Measurements from ENCODE around the gene KRT80.

KRT80 gene

DNA sequence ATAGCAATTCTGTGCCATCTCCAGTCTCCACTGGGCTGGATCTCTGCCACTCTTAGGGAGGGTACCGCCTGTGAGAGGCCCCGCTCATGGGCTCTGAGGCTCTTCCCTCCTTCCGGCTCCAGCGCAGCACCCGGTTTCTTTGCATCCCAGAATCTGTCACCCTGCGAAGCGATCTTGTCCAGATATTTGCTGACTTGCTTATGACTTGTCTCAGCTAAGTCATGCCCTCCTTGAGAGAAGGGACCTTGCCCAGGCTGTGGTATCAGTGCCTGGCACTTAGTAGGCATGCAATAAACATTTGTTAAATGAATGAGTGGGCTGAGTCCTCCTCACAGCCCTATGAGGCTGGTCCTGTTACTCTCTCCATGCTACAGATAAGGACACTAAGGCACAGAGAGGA, 13.4 kb downstream of the KRT80 start:
- DNase-seq, result no peak

DNA sequence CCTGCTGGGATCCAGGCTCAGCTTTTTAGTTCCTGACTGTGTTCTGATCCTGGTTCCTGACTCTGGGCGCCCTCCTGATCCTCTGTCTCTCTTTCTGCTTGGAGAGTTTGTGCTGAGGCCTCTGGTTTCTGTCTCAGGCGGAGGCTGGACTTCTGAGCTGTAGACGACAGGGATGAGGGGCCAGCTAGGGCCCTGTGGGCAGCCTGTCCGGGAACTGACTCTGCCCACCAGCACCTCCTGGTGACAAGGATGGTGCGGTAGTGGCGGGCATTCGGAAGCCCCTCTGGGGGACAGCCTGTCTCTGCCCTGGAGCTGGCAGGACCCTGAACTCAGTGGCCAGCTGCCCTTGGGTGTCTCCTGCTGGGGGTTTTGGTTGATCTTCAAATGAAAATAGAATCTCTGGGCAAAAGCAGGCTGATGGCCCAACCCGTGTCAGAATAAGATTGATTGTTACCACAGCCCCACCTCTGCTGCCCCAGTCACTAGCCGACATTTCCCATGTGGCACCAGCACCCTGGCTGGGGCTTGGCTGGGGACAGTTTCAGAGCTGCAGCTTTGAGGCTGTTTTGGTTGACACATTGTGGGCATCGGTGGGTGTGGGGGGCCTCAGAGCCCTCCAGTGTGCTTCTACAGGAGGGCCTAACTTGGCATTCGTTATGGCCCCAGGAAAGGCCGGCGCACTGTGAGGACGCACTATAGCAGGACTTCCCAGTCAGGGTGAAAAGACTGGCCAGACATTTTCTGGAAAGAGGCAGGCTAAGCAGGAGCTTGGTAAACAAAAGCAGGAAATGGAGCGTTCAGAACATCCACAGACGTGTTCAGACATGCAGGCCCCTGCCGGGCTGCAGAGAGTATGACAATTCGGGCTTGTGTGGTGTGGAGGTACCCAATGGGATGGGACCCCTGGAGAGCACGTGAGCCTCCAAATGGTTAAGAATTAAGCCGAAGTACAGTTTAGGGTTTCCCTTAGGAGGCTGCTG, 16.2 kb downstream of the KRT80 start:
- no peak for DNase-seq

DNA sequence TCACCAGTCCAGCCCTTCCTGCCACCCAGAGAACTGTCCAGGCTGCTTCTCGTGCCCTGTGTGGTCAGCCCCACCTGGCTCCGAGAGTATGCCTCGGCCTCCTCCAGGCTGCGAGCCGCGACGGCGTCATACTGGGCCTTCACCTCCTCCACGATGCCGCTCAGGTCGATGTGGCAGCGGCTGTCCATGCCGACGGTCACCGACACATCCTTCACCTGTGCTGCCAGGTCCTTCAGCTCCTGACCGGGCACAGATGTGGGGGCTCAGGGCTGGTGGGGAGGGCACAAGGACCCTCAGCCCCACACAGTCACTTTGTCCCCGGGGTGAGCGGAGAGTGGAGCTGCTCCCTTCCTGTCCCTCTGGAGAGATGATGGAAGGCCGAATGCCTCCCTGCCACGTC, 18.3 kb downstream of the KRT80 start:
- no peak for DNase-seq

DNA sequence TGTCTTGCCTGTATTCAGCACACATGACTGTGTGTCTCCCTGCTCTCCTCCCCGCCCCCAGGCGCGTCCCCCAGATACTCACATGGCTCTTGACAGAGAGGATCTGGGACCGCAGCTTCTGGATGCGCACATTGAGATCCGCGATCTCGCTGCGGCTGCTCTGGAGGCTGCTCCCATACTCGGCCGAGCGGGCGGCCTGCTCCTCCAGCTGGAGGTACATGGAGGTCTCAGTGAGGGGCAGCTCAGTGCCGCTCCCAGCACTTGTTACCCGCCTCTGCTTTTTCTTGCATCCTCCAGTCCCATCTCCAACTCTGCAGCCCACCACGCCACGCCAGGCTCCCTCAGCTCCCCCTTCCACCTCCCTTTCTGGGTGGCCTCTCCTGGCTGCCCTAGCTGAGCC, 18.9 kb downstream of the KRT80 start:
- DNase-seq, result no peak

DNA sequence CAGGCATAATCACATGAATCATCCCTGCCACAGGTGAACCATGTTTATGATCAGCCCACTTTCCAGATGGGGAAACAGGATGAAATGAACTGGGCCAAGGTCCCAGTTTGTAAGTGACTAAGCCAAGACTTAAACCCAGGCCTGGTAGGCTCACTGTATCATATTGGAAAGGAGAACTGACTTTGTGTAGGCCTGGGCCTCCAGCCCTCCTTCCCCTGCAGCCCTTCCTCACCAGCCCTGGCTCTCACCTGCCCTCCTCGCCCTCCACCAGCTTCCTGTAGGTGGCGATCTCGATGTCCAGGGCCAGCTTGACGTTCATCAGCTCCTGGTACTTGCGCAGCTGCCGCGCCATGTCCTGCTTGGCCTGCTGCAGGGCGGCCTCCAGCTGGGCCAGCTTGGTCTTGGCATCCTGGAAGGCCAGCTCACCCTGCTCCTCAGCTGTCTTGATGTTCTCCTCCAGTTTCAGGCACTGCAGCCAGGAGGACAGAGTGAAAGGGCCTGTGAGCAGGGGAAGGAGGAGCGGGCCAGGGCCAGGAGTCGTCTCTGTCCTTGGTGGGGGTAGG, 19.8 kb downstream of the KRT80 start:
- peak; percentile 44 for DNase-seq

DNA sequence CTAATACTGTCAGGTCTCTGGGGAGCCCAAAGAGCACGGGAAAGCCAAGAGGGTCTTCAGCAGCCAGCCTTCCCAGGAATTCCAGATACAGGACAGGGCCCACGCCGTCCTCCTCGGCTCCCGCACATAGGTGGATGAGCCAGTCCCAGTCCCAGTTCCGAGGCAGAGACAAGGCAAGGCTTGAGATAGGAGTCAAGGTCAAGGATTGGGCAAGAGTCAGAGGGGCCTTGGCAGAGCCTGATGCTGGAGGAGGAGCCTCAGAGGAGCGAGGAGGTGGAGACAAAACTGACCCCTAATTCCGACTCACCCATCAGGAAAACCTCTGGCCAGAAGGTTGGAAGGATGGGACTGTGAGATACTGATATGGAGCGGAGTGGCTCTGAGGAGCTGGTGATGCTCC, 21.0 kb downstream of the KRT80 start:
- DNase-seq, result no peak

DNA sequence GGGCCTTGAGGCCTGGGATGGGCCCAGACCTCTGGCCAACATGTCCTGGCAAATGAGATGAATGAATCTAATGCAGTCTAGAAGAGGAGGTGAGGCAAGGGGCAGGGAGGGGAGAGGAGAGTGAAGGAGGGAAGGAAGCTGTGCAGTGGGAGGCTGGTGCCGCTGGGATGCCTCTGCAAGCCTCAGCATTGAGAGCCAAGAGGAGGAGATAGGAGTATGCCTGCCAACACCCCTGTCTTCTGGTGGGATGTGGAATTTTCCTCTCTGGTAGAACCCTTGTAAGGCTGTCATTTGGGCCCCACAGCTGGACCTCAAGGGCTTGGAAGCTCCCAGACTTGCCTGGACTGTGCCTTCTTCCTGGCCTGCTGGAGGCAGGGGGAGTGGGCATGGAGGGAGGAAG, 21.9 kb downstream of the KRT80 start:
- DNase-seq, result no peak

DNA sequence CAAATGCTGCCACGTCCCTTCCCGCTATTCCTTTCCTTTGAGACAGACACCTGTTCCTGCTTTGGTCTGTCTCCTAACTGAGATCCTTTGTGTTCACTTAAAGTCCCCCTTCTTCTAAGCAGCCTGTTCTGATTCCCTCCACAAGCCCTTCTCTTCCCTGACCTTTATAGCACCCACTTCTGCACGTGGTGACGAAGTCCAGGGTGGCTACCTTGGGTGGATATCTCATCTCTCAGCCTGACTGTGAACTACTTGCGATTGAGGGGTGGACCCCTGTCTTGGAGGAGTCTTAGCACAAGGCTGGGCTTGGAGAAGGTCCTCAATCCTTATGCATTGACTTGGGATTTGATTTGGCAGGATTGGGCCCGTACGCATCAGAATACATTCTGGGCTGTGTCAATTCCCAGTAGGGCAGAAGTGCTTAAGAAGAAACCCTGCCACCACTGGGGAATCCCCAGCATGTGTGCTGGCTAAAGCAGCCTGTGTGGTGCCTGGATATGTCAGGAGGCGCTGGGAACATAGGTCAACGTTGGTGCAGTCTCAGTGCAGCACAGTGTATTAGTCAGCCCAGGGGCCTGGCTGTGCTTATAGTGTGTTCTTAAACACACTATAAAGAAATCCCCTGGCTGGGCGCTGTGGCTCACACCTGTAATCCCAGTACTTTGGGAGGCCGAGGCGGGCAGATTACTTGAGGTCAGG, 23.6 kb downstream of the KRT80 start:
- DNase-seq, result no peak

DNA sequence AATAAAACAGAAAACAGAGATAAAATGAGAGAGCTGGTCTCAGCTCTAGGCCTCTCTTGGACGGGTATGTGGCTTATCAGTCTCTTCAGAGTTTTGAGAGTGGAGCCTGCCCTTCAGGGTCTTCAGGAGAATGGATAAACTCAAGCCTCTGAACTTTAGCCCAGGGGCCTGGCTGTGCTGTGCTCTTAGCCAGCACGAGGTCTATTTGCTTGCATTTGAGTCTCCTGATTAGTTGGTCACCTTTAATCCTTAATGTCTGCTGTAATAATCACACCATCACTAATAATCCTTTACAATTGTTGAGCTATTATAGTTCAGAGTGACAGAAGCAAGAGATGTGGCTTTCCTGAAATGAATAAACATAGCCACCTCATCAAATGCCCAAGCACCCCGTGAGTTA, 24.3 kb downstream of the KRT80 start:
- no peak for DNase-seq

DNA sequence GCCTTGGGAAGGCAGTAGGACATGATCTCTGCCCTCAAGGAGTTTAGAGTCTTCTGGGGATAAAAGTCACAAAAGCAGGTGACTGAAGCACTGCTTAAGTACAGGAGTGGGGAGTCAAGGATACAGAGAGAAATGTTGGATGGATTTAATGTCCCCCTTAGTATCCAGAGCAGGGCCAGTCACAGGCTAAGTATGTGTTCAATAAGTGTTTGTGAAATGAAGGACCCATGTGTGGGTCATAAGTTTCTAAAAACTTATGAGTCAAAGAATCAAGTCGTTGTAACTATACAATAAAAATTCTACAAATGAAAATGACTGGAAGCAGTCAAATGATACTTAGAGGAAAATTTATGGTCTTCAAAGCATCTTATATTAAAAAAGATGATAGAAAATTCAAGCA, 25.1 kb downstream of the KRT80 start:
- no peak for DNase-seq

DNA sequence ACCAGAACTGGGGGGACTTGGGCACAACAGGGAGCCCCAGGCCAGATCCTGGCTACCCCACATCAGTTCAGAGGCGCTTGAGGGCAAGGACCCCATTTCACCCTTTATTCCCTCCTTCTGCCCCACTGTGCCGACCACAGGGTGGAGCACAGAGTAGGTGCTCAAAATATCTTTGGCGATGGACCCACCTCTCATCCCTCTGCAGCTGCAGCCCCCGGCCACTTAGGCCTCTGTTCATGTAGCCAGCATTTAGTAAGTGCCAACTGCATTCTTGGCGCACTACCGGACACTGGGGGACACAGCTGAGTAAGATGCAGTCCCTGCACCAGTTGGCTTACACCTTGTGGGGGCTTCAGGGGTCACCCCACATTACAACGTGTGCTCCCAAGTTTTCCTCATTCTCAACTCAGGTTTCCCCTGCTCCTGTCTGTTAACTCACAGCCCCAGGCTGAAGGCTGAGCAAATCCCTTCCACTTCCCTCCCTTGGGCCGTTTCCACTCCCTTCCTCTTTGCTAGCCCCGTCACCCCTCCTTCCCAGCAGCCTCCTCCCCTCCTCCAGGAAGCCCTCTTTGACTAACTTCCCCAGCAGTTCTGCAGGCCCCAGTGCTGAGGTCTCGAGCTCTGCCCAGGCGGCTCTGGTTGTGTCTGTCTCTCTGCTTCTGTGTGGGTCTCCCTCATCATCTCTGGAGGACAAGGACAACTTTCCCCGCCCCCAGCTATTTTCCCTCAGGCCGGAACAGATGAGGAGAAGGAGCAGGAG, 26.5 kb downstream of the KRT80 start:
- no peak for DNase-seq

DNA sequence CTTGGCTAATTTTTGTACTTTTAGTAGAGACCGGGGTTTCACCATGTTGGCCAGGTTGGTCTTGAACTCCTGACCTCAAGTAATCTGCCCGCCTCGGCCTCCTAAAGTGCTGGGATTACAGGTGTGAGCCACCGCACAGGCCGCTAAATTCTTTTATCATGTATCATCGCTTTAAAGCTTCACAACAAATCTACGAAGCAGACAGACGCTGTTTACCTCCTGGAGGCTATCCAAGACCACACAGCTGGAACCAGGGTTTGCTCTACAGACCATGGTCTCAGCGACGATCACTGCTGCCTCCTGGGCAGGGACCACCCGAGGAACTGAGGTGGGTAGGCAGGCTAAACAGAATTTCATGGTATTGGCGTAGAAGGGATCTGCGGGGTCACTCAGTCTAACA, 27.2 kb downstream of the KRT80 start:
- no peak for DNase-seq

DNA sequence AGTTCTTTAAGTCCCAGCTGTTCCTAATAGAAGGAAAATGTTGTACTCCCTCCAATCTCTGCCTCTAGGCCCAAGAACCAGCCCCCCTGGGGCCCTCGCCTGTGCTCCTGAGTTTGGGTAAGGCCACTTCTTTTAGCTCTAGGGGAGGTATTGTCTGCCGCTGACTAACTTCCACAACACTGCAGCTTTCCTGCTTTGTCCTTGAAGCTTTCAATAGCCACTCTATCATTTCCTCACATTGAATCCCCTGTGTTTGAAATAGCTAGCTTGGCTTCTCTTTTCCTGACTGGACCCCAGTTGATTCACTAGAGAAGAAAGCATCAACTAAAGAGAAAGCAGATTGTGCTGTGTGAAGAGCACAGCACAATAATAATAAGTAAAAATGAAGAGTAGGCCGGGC, 28.8 kb downstream of the KRT80 start:
- DNase-seq, result no peak

DNA sequence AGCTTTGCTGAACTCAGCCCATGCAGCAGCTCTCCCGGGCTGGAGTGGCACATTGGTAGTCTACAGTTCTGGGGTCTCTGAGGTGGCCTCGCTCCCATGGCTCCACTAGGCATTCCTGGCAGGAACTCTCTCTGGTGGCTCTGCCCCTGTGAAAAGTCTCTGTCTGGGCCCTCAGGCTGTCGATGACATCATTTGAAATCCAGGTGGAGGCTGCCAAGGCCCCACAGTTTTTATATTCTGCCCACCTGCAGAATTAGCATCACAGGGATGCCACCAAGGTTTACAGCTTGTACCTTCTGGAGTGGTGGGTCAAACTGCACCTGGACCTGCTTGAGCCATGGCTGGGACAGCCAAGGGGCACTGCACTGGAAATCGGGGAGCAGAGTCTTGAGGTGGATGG, 31.6 kb downstream of the KRT80 start:
- no peak for DNase-seq

DNA sequence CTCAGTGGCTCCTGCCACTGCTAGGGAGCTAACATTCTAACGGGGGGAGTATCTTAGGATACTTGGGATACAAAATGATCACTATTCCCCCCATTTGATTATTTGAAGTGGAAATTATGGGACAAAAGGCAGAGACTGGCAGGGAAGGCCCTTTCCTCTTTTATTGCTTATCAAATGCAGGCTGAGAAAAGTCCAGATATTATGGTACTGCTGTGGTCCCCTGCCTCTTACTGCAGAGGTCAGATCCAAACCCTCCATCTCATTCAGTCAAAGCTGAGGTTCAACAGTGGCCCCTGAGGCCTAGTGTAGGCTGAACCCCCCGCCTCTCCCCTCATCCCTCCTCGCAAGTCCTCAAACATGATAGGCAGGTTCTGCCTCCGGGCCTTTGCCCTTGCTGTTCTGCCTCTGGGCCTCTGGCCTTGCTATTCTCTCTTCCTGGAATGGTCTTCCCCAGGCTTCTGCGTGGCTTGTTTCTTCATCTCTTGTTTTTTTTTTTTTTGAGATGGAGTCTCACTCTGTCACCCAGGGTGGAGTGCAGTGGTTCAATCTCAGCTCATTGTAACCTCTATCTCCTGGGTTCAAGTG, 34.2 kb downstream of the KRT80 start:
- DNase-seq, result no peak

DNA sequence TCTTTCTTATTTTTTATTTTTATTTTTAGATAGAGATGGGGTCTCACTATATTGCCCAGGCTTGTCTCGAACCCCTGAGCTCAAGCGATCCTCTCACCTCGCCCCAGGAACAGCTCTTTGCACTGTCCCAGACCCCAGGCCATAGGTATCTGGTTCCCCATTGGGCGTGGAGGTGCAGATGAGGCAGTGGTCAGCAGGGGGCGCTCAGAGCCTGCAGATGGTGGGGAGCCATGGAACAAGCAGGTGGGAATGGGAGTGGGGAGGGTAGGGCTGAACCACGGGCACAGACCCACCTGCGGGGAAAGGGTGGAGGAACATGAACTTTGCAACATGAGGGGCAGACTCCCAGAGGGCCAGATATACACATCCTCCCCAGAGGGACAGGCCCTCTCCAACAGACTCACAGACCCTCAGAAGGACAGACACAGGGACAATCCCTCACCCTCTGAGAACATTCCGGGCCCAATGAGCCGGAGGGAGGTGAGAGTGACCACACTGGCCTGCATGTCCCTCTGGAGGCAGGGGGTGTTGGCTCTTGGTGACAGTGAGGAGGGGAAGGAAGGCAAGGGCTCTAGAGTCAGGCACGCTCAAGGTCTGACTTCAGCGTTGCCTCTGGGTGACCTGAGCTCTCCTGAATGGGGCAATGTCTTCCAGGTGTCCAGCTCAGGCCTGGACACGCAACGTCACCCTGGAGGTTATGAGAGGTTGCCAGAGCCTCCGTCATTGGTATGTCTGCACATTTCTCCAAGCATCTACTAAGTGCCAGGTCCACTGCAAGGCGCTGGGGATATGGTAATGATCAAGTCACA, 34.9 kb downstream of the KRT80 start:
- DNase-seq, result peak; percentile 78

DNA sequence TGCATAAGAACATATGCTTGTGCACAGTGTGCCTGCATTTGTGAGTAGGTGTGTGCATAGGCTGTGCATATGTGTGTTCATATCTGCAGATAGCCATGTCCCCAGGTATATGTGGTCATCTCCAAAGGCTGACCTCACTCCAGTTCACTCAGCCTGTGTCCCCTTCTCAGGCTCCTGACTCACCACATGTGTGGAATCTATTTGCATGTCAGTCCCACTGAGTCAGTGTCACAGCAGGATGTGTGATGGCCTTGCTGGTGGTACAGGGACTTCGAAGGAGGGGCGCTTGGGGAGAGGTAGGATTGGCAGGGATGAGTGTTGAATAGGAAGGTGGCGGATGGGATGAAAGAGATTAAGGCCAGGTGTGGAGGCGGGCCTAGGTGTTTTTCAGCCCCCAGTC, 35.5 kb downstream of the KRT80 start:
- DNase-seq, result no peak

DNA sequence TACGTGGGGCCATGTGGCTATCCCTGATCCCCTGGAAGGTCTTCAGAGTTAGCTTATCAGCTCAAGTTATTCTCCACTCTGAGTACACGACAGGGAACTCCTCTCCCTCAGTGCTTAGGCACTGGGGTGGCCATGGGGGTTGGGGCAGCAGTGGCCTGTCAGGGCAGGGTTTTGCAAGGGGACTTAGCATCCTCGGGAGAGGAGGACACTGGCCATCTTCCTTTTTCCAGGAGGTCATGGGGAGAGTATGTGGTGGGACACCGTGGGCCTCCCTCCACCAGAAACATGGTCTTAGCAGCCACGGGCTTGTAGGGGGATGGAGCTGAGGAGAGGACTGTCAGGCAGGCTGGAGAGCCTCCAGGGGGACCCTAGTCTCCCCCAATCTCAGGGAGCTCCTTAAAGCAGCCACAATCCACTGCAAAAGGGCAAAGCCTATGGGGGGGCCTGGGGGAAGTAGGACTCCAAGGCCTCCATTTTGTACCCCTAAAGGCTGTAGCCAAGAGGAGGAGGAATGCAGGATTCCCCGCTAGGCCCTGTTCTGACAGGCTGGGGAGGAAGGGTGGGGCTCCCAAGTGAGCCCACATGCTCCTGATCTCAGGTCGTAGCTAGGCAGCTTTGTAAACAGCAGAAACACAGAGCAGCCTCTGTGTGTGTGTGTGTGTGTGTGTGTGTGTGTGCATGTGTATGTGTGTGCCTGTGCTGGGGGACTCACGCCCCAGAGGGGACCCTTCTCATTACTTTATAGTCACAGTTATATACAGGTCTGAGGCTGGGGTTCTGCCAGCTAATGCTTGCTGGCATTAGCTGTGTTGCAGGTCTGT, 36.6 kb downstream of the KRT80 start:
- peak; percentile 55 for DNase-seq

DNA sequence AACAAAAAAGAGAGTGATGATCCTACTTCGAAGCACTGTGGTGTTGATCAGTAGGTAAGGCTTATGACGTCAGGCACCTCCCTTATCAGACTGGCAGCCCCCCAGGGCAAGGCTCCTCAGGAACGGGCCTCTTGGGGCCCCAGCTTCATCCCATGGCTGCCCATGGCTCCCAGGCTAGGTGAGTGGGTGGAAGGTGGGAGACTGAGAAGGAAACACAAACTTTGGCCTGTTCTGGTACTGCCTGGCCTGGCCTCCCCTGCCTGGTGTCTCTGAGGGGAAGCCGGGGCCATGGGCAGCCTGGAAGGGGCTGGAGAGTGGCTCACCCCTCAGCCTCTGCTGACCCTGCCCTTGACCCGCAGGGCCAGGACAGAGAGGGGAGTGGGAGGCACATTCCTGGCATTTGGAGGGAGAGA, 38.9 kb downstream of the KRT80 start:
- no peak for DNase-seq

DNA sequence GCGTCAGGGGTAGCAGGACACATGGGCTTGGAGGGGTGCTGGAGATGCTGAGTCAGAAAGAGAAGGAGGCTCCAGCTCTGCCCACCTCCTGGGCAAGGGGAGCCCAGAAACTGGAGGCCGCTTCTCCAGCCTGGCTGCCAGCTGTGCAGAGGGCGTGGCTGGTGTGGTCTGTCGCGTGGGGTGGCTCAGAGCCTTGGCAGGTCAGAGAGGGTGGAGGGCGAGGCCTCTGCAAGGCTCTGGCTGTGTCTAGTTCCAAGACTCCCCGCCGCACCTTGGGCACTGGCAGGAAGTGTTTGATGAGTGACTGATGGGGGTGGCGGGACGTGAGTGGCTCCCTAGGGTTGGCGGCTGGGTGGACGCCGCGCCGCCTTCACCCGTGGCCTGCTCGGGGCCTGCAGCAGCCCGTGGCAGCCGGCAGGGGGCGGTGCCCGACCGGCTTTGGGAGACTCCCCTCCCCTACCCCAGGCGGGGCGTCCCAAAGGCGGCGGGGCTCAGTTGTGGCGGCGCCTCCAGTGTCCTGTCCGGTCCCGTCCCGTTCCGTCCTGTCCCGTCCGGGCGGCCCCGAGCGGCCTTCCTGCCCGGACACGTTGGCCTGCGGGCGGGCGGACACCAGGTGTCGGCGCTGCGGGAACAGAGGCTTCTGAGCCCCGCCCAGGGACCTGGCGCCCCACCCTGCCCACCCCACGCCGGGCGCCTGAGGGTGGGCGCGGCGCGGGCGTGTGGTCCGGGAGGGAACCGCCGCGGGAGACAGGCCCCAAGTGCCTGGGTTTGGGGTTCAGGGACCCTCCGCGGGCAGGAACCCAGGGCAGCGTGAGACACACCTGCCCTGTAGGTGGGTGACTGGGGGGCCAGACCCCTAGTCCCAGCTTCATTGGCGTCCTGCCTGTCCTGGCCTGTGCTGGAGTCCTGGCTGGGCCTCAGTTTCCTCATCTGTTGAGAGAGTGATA, 39.7 kb downstream of the KRT80 start:
- DNase-seq, result peak; percentile 80

All from hematopoietic multipotent progenitor cell treated with erythropoietin and hydrocortisone succinate and interleukin-3 and kit ligand, for 6 days (in vitro differentiated cells).